KMS-11 (cell line): Measurements from ENCODE around the gene GALNT10.

Source experiments
- H2AFZ ChIP-seq: fragments of 200-600 bp; sonication (generic); 2 replicates; pipeline ENCODE4 v1.6.1; 2016; ENCODE audit warnings: antibody characterized with exemption, mixed run types, low read depth
- H3K27ac ChIP-seq: fragments of 200-600 bp; sonication (generic); 2 replicates; pipeline ENCODE4 v1.6.1; 2016; ENCODE audit warnings: mild to moderate bottlenecking, mixed run types
- H3K27me3 ChIP-seq: fragments of 200-600 bp; sonication (generic); 2 replicates; pipeline ENCODE4 v1.6.1; 2017; ENCODE audit warnings: mild to moderate bottlenecking, low read depth, mixed run types, moderate library complexity; ENCODE audit not compliant: insufficient read depth
- H3K36me3 ChIP-seq: fragments of 200-600 bp; sonication (generic); 2 replicates; pipeline ENCODE4 v1.6.1; 2017; ENCODE audit warnings: mild to moderate bottlenecking, mixed run types; ENCODE audit not compliant: insufficient read depth
- H3K4me1 ChIP-seq: fragments of 200-600 bp; sonication (generic); 2 replicates; pipeline ENCODE4 v1.6.1; 2016; ENCODE audit warnings: mild to moderate bottlenecking, low read depth, mixed run types; ENCODE audit not compliant: poor library complexity, severe bottlenecking
- H3K4me2 ChIP-seq: fragments of 200-600 bp; sonication (generic); 2 replicates; pipeline ENCODE4 v1.7.0; 2016; ENCODE audit warnings: mild to moderate bottlenecking, mixed run types
- H3K4me3 ChIP-seq: fragments of 200-600 bp; sonication (generic); IDR thresholded peaks from 2 replicates; pipeline ENCODE4 v1.6.1; 2017; ENCODE audit warnings: low read depth, low read length, mixed read lengths; ENCODE audit not compliant: insufficient read depth
- H3K79me2 ChIP-seq: fragments of 200-600 bp; sonication (generic); 2 replicates; pipeline ENCODE4 v1.6.1; 2016; ENCODE audit warnings: low read depth, mixed run types; ENCODE audit not compliant: insufficient read depth
- H3K9ac ChIP-seq: fragments of 200-600 bp; sonication (generic); 2 replicates; pipeline ENCODE4 v1.6.1; 2016; ENCODE audit warnings: mild to moderate bottlenecking, mixed run types
- H4K20me1 ChIP-seq: fragments of 200-600 bp; sonication (generic); 2 replicates; pipeline ENCODE4 v1.6.1; 2016; ENCODE audit warnings: mild to moderate bottlenecking, mixed run types; ENCODE audit not compliant: insufficient read depth
- TF ChIP-seq, protein P1 (sequence below): fragments of 200-600 bp; sonication (generic); conservative IDR thresholded peaks from 2 replicates; pipeline ENCODE4 v1.6.1; 2017; ENCODE audit warnings: low read depth, mild to moderate bottlenecking, antibody characterized with exemption, low read length, moderate library complexity, mixed read lengths

Gene GALNT10

DNA sequence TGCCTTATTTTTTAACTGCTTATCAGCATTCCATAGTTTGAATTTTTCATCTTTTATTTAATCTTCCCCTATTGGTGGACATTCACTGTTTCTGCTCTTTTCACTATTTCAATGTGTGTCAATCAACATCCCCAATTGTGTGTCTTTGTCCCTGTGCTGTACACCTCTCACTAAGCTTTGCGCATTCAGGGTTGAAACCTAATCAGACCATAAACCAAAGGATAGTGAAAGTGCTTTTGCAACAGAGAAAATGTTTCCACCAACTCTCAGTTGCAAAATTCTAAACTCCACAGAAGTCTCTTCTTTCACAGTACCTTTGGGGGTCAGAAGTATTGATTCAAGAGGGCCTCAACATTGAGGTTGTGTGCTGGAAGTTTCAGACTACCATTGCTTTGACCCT lies 128.2 kb downstream of the GALNT10 start:
- TF ChIP-seq, protein P1, sequence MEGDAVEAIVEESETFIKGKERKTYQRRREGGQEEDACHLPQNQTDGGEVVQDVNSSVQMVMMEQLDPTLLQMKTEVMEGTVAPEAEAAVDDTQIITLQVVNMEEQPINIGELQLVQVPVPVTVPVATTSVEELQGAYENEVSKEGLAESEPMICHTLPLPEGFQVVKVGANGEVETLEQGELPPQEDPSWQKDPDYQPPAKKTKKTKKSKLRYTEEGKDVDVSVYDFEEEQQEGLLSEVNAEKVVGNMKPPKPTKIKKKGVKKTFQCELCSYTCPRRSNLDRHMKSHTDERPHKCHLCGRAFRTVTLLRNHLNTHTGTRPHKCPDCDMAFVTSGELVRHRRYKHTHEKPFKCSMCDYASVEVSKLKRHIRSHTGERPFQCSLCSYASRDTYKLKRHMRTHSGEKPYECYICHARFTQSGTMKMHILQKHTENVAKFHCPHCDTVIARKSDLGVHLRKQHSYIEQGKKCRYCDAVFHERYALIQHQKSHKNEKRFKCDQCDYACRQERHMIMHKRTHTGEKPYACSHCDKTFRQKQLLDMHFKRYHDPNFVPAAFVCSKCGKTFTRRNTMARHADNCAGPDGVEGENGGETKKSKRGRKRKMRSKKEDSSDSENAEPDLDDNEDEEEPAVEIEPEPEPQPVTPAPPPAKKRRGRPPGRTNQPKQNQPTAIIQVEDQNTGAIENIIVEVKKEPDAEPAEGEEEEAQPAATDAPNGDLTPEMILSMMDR: no peak
- H3K27ac ChIP-seq: no peak overlapping the region
- H2AFZ ChIP-seq: no peak overlapping the region
- no peaks in the 10 kb centered on the region for H4K20me1 ChIP-seq
- no peaks in the 10 kb centered on the region for H3K36me3 ChIP-seq
- no peak overlapping the region for H3K4me2 ChIP-seq
- H3K4me3 ChIP-seq: no peak overlapping the region
- H3K27me3 ChIP-seq: no peaks in the 10 kb centered on the region
- H3K4me1 ChIP-seq: peaks cover 8% of the 10 kb centered on the region
- no peak overlapping the region for H3K9ac ChIP-seq
- H3K79me2 ChIP-seq: no peaks in the 10 kb centered on the region

DNA sequence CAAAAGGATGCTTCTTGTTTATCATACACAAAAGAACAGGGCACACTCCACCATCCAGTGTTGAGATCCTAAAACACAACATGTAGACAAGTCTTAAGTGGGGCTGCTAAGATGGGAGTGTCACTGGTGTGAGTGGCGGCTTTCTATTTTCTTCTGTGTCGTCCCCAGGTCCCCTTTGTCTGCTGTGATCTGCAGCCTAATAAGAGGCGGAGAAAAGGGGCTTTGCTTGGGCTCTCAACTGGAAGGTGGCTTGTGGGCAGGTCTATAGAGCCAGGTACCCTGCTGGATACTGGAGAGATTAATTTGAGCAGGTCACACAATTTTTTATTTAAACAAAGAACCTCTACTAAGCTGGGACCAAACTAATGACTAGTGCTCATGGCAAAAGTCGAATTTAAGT lies 129.2 kb downstream of the GALNT10 start:
- no peak overlapping the region for H3K4me3 ChIP-seq
- no peaks in the 10 kb centered on the region for H3K27me3 ChIP-seq
- no peak overlapping the region for H3K9ac ChIP-seq
- no peak overlapping the region for H3K27ac ChIP-seq
- H3K79me2 ChIP-seq: no peaks in the 10 kb centered on the region
- no peaks in the 10 kb centered on the region for H4K20me1 ChIP-seq
- H3K36me3 ChIP-seq: no peaks in the 10 kb centered on the region
- H3K4me2 ChIP-seq: no peak overlapping the region
- TF ChIP-seq, protein P1: no peak
- peaks cover 8% of the 10 kb centered on the region for H3K4me1 ChIP-seq
- H2AFZ ChIP-seq: no peak overlapping the region

DNA sequence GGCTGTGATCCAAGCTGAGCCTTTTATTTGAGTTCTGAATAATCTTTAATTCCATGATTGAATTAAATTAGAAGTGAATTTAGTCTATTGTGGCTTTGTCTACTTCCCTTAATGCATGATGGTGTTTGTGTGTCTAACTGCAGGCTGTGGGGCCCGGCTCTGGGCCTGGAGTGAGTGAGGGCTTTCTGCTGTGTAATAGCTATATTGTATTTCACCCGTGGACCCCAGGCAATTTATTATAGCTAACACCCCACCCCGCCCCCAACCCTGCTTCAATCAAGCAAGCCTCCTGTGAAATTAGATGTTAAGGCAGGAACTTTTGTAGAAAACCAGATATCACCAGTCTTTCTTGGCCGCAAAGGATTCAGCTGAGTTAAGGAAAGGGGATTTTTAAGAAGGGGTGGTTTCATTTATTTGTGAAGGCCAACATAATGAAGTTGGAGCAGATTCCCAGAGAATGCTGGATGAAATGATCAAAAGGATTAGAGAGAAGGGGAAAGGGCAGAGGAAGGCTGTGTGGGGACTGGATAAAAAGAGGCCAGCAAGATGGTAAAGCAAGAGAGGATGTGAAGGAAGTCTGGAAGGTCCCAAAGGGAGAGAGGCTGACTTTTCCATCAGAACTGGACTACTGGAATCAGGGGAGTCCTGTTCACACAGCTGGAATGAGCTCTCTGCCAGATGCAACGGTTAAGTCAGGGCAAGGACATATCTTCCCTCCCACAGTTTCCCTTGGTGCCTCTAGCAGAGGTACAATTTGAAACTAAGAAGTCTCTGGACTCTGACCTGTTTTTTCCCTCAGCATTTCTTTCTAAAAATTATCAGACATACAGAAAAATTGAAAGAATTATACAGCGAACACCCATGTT lies 129.9 kb downstream of the GALNT10 start:
- no peak overlapping the region for H3K9ac ChIP-seq
- no peak overlapping the region for H2AFZ ChIP-seq
- TF ChIP-seq, protein P1: no peak
- no peaks in the 10 kb centered on the region for H3K36me3 ChIP-seq
- H3K79me2 ChIP-seq: no peaks in the 10 kb centered on the region
- no peak overlapping the region for H3K4me2 ChIP-seq
- no peaks in the 10 kb centered on the region for H4K20me1 ChIP-seq
- peaks cover 8% of the 10 kb centered on the region for H3K4me1 ChIP-seq
- H3K27me3 ChIP-seq: no peaks in the 10 kb centered on the region
- H3K4me3 ChIP-seq: no peak overlapping the region
- no peak overlapping the region for H3K27ac ChIP-seq

DNA sequence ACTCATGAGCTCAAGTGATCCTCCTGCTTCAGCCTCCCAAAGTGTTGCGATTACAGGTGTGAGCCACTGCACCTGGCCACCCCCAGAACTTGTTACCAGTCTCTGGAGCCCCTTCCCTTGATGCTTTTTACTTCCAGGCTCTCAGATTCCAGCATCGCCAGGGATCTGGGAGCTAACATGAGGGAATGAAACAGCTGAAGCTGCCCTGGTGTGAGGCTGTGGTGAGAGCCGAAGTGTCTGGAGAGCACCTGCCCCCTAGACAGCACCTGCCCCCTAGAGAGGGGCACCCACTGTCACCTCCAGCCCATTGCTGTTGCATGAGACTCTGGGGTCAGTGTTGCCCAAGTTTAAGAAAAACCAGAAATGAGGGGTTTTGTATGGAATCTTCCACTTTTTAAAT lies 131.0 kb downstream of the GALNT10 start:
- Histone ChIP-seq H3K27me3 (no peaks in the 10 kb centered on the region), H3K4me1 (peaks cover 8% of the 10 kb centered on the region), H3K4me2 (no peak overlapping the region), H3K79me2 (no peaks in the 10 kb centered on the region), H4K20me1 (no peaks in the 10 kb centered on the region), H3K9ac (no peak overlapping the region), H3K4me3 (no peak overlapping the region), H3K27ac (no peak overlapping the region), H2AFZ (no peak overlapping the region), H3K36me3 (no peaks in the 10 kb centered on the region)
- TF ChIP-seq, protein P1: no peak
